Renal cortex interstitium (tissue), 11 donors: ENCODE results near the gene EDIL3. TPM values are rescaled to one million over a fixed set of nuclear protein-coding genes. Genes with fewer than 3 reads are reported as not detected.
"Not testable (repeated sequence)": the region's sequence is repeated elsewhere in the genome, so short reads cannot be mapped to it uniquely, and the experiment has no call there.

Experiments used
- DNase-seq, 11 donors: peaks; one replicate each; pipeline ENCODE4 v3.0.0-alpha.2; 2013; ENCODE audit warnings: low read depth in 9 of 11, low spot score in 4 of 11; ENCODE audit errors: extremely low read depth in 1 of 11
- polyA plus RNA-seq, 3 donors: library from polyadenylated mRNA; unstranded; fragments of 120-200 nt; gene quantifications; one replicate each; pipeline ENCODE4 v1.2.1, GENCODE V29; 2013; ENCODE audit not compliant: insufficient read length in 3 of 3

EDIL3 gene
- polyA plus RNA-seq, 3 donors: 41.3 to 60.3 (median 54.4) TPM

DNA sequence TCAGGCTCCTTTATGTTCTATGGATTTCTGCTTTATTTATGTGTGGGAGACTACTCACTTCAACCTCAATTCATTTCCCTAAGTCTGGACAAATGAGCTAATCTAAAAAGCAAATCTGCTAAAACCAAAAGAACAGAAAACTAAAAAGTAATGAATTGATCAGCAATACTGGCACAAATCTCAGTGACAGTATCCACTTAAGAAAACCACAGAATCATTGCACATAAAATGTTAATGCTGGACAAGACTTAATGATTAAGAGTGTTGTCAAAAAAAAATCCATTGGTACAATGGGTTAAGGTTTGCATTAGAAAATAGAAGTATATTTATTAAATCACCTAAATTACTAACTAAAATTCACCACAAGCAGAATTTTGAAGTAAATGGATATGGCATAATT lies 147.6 kb downstream of the EDIL3 start:
- DNase-seq: no peak

DNA sequence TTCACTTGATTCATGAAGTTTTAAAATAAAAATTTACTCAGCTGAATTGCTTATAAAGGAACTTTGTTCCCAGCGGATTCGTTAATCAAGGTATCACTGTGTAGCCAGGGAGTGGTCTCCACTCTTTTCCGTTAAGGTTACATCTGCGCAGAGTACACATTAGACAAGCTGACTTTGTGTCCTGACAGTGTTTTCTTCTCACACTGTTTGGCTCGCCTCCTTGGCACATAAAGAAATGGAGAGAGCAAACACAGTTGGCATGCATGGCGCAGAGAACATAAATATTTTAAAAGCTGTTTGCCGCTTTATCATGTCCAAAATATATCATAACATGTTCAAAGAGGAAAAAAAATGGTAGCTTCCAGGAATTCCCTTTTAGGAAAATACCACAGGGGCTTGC lies 153.2 kb downstream of the EDIL3 start:
- no peak for DNase-seq

DNA sequence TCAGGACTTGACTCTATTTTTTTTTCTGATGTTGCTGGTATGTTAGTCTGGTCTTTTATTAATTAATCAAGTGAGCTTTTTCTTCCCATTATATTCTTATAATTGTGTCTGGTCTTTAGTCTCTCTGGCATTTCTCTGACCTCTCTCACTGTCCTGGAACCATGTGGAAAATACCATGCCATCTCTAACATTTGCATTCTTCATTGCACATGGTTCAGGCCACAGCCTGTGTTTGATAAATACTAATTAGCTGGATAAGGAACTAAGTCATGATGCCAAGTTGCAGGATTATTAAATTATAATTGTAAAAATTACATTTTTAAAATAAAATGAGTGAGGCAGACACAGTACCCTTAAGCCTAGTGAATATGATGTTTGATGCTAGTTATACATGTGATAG lies 155.6 kb downstream of the EDIL3 start:
- DNase-seq: no peak

DNA sequence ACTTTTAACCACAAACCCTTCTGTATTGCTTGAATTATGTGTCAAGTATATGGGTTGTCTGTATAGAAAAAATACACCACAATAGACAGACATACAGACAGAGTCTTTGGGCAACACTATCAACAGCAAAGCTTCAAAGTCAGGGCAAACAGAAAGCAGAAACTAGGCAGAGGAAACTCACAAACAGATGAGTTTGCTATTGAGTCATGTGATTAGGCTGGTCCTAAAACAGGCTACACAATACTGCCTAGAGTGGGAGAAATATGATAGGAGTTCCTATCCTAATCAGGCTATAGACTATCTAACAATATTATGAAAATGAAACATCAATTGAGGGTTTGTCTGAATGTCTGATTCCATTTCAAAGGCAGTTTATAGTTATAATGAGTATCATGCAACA lies 156.4 kb downstream of the EDIL3 start:
- no peak for DNase-seq

DNA sequence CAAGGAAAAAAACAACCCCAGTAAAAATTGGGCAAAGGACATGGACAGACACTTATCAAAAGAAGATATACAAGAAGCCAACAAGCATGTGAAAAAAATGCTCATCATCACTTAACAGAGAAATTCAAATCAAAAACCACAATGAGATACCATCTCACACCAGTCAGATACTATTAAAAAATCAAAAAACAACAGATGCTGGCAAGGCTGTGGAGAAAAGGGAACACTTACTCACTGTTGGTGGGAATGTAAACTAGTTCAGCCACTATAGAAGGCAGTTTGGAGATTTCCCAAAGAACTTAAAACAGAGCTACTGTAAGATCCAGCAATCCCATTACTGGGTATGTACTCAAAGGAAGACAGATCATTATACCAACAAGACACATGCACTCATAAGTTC lies 157.4 kb downstream of the EDIL3 start:
- no peak for DNase-seq

DNA sequence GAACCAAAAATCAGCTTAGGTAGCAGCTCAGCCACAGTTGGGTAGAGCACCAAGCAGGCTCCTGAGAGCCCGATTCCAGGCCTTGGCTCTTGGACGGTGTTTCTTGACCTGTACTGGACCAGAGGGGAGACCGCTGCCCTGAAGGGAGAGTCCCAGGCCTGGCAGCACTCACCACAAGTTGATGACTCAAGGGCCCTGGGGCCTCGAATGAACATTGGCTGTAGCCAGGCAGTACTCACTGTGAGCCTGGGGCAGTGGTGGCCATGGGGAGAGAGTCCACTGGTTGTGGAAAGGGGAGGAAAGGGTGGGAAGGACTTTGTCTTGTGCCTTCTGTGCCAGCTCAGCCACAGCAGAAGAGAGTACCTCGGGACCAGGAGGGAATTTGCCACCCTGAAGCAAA lies 166.1 kb downstream of the EDIL3 start:
- DNase-seq: no peak

DNA sequence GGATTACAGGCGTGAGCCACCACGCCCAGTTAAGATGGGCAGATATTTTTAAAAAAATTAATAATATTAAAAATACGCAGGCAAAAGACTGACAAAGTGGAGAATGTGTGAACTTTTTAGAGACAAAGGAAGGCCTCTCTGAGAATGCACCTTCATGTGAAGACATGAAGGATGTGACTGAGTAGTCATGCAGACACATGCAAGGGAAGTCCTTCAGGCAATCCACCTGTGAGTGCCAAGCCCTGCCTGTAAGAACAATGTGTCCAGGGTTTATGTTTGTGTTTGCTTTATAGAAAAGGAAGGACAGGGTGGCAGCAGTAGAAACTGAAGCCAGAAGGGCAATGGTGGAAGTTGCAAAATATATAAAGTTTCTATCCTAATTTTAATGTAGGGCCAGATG lies 169.2 kb downstream of the EDIL3 start:
- DNase-seq: no peak

DNA sequence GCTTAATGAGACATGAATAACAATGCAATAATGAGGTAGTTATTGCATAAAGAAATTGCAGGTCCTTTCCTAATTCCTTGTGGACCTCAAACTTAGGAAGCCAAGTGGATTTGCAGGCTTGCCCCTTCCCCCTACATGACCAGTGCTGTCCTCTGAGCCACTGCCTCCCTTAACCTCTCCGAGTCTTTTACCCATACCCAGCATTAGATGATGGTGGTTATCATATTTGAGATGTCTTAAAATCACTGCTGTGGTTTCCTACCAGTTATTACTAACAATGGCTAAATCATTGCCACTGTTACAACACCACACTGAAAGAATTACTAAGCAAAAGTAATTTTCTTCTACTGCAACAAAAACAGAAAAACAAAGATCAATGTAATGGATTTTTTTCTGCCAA lies 170.8 kb downstream of the EDIL3 start:
- no peak for DNase-seq

DNA sequence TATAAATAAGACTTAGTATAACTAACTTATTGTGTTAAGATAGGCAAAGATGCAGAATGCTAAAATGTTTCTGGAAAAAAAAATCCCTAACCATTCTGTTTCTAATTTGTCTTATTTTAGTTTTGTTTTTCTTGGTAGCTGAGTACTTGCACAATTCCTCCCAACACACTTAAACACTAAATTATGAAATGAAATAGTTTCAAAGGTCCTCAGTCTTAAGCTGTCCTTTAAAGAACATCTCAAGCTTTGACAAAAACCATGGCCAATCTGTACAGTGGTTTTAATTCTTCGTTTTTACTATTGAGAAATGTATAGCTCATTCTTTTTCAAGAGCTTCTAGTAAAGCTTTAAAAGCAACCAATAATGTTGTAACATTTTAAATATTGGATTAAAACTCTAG lies 171.5 kb downstream of the EDIL3 start:
- DNase-seq: no peak

DNA sequence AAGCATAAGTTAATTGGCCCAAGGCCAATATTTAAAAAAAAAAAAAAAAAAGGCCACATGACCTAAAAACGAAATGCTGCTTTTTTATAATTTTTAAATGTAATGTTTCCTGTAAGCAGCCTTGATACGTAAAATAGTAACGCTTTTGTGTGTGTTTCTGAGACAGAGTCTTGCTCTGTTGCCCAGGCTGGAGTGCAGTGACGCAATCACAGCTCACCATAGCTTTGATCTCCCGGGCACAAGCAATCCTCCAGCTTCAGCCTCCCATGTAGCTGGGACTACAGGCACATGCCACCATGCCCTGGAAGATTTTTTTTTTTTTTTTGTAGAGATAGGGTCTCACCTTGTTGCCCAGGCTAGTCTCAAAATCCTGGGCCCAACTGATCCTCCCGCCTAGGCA lies 179.9 kb downstream of the EDIL3 start:
- DNase-seq: no peak

DNA sequence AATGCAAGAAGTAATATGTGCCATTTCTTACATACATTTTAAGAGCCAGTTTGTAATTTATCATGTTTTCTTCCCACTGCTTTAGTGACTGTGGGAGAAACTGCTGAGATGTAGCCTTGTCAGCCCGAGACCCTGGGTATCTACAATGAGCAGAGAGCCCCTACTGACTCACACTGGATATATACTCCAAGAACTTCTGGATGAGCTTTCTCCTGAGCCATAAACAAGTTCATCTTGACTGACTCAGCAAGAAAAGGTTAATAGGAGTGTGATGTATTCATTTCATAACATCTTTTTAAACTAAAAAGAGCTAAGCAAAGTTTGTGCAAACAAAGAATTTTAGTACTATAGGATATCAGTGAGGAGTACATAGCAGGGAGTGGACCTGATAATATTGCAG lies 182.5 kb downstream of the EDIL3 start:
- DNase-seq: no peak

DNA sequence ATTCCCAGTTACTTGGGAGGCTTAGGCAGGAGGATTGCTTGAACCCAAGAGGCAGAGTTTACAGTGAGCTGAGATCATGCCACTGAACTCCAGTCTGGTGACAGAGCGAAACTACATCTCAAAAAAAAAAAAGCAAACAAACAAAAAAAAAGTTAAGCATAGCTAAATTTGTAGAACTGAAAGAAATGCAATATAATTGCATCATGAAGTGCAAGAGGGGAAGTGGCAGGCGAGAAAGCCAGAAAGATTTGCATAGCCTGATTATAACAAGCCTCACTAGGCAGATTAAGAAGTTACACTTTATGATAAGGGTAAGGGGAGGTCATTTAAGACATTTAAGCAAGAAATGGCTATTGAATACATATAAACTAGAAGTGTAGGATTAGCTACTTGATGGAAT lies 187.1 kb downstream of the EDIL3 start:
- no peak for DNase-seq

DNA sequence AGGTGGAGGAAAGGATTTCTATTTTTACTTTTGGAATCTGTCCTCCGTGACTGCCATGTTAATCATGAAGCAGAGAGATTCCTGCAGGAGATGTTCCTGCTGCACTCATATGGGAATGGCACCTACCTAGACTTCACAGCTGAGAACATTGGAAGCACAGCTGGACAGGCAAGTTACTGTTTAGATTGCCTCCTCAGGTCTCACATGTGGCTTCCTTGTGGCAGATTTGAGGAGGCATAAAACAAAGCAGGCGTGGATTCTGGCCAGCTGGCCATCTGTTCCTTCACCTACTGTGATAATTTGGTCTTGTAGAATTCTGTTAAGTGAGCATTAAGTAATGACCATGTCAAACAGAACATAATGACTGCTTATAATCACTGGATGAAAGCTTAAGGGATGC lies 193.4 kb downstream of the EDIL3 start:
- DNase-seq: no peak

DNA sequence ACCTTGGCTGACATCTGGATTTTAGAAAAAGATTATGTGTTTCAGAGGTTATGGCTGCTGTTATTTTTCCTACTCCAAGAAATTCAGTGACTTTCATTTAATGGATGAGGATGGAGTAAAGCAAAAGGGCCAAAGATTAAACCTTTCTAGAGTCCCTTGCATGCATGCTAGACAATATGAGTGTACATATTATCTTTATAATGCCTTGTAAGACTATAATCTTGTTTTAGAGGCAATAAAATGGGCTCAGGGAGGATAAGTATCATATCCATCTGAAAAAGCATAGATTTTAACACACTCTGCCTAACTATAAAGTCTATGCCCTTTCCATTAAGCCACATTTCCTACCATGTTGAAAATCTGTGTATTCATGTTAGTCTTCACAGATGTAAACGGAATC lies 199.8 kb downstream of the EDIL3 start:
- DNase-seq: no peak

DNA sequence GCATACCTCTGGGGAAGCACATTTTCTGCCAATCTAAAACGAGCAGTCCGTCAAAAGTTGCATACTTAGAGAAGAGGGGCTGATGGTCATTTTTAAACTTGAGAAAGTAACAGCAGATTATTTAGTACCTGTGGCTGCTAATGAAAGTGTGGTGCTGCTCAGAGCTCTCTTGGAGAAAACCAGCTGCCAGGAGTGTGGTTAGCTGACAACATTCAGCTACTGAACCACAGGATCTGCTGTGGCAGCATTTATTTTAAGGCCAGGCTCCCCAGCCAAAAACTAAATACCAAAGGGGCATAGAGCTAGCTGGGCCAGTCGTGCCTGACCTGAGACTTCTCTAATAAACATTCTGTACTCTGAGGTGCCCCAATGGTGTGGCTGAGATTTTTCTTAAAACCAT lies 203.6 kb downstream of the EDIL3 start:
- no peak for DNase-seq

DNA sequence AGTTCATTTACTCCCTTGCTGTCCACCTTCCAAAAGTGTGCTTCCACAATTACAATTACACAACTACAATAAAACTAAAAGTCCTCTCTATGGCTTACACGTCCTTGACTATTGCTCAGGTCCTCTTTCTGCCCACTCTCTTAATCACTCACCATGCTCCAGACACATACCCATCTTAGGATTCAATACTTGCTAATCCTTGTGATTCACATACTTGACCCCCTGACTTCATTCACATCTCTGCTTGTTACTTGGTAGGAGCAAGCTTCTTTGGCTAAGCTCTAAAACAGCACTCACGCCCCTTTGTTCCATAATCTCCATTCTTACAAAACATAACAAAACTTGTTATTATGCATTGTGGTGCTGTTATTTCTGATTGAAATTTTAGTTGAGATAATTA lies 215.8 kb downstream of the EDIL3 start:
- DNase-seq: no peak

DNA sequence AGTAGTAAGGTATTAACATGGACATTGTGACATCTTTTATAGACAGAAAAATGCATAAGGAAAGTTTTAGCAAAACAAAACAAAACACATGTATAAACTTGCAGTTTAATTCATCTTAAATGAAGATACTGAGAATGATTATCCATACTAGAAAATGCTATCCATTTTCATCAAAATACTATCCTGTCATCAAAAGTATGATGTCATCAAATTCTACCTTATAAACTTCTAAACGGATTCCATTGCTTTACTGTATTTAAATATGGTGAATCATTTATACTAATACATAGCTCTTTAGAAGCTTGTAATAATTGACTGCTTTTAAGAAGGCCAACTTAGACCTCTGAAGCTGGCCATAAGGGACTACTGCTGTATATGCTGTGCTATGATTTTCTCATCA lies 221.0 kb downstream of the EDIL3 start:
- no peak for DNase-seq

DNA sequence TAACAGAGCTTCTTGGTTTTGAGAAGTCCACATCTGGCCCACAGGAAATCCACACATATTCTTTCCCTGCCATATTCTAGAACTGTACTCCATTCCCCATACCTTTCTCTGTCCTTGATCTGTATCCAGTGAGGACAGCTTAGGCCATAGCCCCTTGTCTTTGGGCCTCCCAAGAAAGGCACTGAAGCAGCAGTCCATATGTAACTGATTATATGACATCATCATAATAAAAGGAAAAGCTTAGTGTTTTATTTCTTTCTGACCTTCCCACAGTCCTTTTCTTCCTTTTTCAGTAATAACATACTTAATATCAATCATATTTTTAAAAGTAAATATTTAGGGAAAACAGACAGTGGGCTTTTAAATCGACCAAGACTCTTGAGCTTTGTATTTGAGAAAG lies 222.0 kb downstream of the EDIL3 start:
- no peak for DNase-seq

DNA sequence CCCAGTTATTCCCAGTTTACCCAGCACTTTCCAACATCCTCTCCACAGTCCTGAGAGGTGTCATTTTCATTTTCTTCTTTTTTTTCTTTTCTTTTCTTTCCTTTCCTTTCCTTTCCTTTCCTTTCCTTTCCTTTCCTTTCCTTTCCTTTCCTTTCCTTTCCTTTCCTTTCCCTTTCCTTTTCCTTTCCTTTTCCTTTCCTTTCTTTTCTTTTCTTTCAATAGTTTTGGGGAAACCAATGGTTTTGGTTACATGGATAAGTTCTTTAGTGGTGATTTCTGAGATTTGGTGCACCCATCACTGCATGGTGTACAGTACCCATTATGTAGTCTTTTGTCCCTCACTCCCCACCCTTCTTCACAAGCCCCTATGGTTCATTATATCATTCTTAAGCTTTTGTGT lies 224.0 kb downstream of the EDIL3 start:
- not testable (repeated sequence) for DNase-seq

DNA sequence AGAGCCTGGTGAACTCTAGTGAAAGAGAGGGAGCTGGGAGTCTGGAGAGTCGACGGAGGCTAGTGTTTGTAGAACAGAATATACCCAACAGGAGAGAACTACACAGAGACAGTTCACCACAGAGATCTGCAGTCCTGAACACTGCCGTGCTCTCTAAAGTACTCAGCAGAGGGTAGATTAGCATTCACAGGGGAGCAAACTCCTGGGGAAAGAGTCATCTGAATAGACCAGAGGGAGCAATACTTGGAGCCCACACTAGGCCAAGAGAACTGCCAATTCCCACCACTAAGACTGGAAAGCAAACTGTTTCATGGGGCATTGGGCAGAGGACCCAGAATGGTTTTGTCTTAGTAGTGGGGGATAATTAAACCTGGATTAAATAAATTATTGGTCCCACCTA lies 235.6 kb downstream of the EDIL3 start:
- no peak for DNase-seq

DNA sequence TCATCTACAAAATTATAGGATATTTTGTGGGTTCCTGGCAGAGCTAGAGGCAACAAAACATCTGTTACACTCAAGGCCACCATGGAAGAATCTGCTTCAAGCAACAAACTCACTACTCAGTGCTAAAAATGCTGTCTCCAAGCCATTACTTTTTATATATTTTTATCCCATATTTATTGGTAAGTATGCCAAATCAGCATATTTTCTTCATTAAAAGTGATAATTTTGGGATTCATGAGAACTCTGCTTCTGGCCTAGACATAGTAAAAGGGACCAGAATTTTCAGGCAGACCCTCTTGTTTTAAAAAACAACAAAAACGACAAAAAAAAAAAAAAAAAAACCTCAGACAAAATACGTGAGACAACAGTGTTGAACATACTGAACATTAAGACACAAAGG lies 236.0 kb downstream of the EDIL3 start:
- DNase-seq: no peak

DNA sequence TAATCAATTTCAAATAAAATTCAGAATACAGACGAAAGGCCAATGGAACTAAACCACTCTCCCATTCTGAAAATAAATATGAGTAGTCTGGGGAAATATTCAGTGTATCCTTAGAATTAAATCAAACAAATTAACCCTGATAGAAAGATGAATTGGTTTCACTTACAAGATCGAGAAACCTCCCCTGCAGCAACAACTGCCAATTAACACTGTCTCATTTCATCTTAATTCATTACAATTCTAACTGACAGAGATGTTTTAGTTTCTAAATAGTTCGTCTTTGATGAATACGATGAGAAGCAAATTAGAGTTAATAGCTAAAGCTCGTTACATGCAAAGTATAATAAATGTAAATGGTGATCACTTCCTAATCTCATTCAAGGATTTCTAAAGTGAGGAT lies 247.1 kb downstream of the EDIL3 start:
- no peak for DNase-seq
